HG02610 (cell line): ENCODE data around the gene SLC35B4.

ENCODE experiments used
- ATAC-seq: cut with Tn5 transposase; IDR thresholded peaks from one replicate; pipeline ENCODE4 v1.9.1; 2021; ENCODE audit warnings: mild to moderate bottlenecking, moderate library complexity; ENCODE audit not compliant: unreplicated experiment

The SLC35B4 gene

GRCh38 chr7:134332892-134333291 lies 16.2 kb upstream of the SLC35B4 start:
- ATAC-seq = no peak

DNA sequence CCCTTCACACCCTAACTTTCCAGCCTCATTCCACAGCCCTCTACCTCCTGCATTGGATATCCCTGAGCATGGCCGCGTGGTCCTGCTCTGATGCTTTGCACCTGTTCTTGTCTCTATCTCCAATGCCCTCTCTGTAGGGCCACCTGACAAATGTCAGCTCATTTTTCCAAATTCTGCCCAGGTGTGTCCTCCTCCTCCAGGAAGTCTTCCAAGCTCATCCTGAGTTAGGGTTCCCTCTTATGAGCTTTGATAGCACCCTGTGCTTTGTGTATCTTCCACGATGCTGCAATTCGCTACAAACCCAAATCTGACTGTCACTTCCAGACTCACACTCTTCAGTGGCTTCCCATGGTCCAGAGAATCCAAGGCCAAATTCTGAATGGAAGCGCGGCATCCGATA lies 14.7 kb upstream of the SLC35B4 start:
- ATAC-seq = no peak

- ATAC-seq = no peak
Observed at GRCh38 chr7:134330974-134331373, 14.2 kb upstream of the SLC35B4 start.

- ATAC-seq = no peak
Observed at GRCh38 chr7:134329614-134330346, 13.1 kb upstream of the SLC35B4 start.

- no peak for ATAC-seq
Observed at GRCh38 chr7:134328900-134329299, 12.2 kb upstream of the SLC35B4 start.

DNA sequence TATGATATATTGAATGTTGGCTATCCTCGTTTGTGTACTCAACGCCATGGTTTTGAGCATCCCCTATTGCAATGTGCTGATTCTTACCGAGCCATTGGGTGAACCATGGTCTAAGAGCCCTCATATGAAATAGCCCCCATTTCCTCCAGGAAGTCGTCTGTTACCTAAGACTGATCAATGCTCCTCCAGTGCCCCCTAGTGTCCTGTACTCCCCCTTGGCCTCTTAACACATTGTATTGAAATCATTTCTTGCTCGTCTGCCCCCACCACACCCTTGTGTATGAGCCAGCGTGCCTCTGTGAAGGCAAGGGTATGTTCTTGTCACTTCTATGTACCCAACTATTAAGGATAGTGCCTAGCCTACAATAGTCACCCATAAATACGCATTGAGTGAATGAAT lies 11.2 kb upstream of the SLC35B4 start:
- peak; percentile 84 for ATAC-seq

DNA sequence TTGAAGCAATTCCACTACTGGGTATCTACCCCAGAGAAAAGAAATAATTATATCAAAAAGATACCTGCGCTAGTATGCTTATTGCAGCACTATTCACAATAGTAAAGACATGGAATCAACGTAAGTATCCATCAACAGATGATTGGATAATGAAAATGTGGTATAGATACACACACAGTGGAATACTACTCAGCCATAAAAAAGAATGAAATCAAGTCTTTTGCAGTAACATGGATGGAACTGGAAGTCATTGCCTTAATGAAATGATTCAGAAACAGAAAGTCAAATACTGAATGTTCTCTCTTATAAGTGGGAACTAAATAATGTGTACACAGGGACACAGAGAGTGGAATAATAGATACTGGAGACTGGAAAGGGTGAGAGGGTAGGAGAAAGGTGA lies 7.4 kb upstream of the SLC35B4 start:
- no peak for ATAC-seq

GRCh38 chr7:134320201-134320600 lies 3.5 kb upstream of the SLC35B4 start:
- ATAC-seq = no peak

DNA sequence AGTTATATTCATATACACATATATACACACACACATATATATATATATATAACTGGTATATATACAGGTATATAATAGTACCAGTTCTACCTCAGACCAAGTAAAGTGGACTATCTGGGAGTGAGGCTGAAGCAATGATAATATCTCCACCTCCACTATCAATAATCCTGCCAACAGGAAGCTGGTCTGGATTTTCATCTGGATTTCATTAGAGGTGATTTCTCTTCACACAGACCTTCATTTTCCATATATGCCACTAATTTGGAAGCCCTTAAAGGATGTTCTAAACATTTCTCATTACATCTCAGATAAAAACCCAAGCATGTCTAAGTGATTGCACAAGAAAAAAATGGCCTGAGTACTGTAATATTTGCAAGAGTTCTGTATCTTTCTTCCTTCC lies 1.7 kb upstream of the SLC35B4 start:
- ATAC-seq = no peak

GRCh38 chr7:134317434-134317833 lies 704 bp upstream of the SLC35B4 start:
- ATAC-seq = no peak

DNA sequence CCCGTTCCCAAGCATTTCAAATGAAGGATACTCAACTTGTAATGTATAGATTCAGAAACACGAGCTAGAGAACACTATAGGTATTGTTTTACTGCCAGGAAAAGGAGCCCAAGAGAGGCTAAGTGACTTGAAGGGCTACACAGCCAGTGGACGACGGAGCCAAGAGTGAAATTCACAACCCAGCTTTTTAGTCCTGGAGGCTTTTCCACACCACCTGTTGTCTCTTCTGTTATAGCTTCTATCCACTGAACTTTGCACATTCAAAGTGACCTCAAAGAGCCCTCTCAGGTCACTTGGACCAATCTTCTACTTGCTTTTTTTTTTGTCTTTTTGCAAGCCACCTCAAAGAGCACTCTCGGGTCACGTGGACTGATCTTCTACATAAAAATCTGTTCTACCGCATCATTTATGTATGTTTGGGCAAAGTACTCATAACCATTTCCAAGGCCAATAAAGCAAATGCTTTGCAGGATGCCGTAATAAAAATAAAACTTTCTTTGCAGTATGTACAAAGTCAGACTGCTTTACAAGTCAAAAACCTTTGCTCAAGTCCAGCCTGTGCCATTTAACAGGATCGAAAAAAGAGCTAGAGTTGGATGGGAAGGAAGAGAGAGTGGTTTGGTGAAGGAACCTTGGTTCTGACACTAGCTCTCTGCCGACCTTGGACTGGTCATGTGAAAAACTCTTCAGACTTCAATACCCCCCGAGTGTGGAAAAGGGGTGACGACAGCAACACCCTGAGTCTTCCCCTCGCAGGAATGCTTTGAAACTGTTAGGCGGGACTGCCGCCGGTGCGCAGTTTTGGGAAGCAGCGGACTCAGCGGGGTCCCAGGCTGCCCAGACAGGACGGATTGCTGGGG lies 821 bp downstream of the SLC35B4 start:
- ATAC-seq = peak; percentile 4

GRCh38 chr7:134313543-134313942 lies 3.2 kb downstream of the SLC35B4 start:
- ATAC-seq = no peak

DNA sequence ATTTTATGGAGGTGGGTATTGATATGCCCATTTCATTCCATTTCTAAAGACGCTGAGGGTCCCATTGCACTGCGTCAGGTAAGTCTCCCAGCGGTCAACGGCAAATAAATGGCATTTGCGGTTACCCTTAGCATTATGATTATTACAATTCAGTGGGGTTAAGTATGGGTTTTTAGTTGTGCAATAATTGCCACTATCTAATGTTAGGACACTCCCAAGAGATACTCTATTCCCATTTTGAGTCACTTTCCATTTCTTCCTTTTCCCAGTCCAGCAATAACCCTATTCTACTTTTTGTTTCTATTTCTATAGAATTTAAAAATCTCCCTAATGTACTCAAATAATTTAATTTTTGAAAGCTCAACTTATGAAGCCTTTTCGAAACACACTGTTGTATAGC lies 4.0 kb downstream of the SLC35B4 start:
- no peak for ATAC-seq

DNA sequence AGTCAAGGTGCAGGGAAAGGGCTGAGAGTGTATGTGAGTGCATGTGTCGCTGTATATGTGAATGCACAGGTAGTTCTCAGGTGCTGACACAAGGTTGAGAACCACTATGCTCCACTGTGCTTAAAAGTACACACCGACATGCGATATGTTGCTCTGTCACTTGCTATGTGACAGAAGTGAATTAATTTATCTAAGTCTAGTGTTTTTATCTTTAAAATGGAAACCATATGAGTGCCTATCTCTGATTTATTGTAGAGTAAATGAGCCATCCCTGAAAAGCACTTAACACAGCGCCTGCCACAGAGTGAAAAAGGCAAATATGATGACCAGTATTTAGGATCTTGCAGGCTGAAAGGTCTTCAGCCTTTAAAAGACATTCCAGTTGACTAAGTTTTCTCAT lies 4.9 kb downstream of the SLC35B4 start:
- ATAC-seq = no peak

- ATAC-seq = no peak
Observed at GRCh38 chr7:134308548-134308947, 8.2 kb downstream of the SLC35B4 start.

DNA sequence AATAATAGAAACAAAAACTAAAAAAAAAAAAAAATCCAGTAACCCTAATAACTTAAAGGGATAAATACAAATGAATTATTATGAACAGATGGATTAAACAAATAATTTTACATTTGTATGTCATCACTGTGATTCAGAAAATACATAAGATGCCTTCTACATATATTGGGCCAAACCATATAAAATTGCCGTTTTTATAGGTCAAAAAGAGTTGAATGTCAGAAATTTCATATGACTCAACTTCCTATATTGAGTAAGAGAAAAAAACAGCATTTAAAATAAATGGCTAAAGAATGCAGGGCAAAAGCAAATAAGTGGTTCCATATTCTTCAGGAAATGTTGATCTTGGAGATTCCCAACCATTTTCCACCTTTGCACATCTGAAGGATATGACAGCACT lies 9.4 kb downstream of the SLC35B4 start:
- no peak for ATAC-seq

GRCh38 chr7:134302120-134302519 lies 14.6 kb downstream of the SLC35B4 start:
- ATAC-seq = no peak

GRCh38 chr7:134301592-134301991 lies 15.1 kb downstream of the SLC35B4 start:
- no peak for ATAC-seq

GRCh38 chr7:134300988-134301387 lies 15.7 kb downstream of the SLC35B4 start:
- no peak for ATAC-seq

DNA sequence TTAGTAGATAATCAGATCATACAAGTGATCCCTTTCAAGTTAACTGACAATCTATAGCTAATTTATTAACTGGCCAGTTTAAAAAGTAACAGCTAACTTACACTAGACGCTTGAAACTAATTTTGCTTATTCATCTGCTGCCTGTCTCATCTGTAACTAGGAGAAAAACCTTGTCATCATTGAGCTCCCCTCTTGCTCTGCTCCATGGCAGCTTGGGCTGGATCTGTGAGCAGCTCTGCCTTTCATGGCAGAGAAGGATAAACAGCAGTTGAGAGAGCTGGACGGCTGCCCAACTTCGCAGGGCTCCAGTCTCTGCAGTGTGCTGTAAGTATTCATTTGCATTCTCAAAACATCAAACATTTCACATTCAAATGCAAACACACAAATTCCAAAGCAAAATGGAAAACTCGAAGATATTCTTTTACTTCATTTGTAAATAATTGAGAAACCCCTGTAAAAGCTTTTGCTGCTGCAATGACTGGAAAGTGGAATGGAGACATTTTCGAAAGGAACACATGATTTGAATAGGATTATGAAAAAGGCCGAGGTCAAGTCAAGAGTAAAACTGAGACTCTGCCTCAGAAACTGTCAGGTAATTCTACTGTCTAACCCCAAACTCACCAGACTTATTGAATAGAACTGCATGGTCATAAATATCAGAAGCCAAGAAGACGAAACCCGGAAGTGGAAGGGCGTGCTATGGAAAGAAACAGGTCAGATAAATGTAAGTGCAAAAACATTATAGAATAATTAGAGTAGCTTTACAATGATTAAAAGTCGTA lies 17.6 kb downstream of the SLC35B4 start:
- no peak for ATAC-seq

DNA sequence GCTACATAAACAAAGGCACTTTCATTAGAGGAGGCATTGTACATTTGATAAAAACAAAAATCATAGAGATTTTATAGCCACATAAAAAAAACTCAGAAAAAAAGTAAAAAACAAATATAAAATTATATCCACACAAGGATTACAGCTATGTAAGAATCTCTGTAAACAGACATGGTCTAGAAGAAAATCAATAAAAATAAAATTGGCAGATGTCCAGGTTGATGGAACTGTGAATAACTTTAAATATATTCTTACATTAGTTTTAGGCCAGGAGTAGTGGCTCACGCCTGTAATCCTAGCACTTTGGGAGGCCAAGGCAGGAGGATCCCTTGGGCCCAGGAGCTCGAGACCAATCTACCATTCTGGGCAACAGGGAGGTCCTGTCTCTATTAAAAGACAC lies 19.2 kb downstream of the SLC35B4 start:
- no peak for ATAC-seq
